Umbilical cord (tissue), 2 donors: Measurements from ENCODE around the gene KIAA0586. TPM values are rescaled to one million over a fixed set of nuclear protein-coding genes. Genes with fewer than 3 reads are reported as not detected.
"Not testable (repeated sequence)": the region's sequence is repeated elsewhere in the genome, so short reads cannot be mapped to it uniquely, and the experiment has no call there.

Experiments
- DNase-seq: peaks from one replicate; pipeline ENCODE4 v3.0.0-alpha.2; 2015; ENCODE audit warnings: low spot score
- total RNA-seq: library from RNA; depleted of rRNA; stranded (reverse); fragments of >200 nt; gene quantifications from one replicate; pipeline ENCODE4 v1.2.3, GENCODE V29; 2014; ENCODE audit warnings: low replicate concordance; ENCODE audit not compliant: insufficient read depth

Gene KIAA0586
- total RNA-seq, 1 donor from 2014 or later, result 33.7 TPM

- peak; percentile 13 for DNase-seq
These were observed 37.1 kb downstream of the KIAA0586 start for GRCh38 chr14:58464652-58465051.

DNA sequence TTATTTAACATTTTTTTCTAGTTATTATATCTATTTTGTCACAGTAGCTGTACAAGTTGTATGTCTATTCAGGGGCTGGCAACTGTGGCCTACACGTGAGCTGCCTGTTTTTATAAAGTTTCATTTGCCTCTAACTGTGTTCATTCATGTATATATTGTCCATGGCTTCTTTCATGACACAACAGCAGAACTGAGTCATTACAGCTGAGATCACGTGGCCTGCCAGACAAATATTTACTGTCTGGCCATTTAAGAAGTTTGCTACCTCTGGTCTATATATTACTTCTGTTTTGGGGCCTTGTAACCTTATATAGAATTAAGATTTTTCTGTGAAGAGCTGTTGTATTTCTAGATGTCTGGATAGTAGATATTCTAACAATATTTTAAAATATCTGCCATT lies 37.9 kb downstream of the KIAA0586 start:
- DNase-seq, result no peak

GRCh38 chr14:58466459-58466858 lies 38.9 kb downstream of the KIAA0586 start:
- no peak for DNase-seq

DNA sequence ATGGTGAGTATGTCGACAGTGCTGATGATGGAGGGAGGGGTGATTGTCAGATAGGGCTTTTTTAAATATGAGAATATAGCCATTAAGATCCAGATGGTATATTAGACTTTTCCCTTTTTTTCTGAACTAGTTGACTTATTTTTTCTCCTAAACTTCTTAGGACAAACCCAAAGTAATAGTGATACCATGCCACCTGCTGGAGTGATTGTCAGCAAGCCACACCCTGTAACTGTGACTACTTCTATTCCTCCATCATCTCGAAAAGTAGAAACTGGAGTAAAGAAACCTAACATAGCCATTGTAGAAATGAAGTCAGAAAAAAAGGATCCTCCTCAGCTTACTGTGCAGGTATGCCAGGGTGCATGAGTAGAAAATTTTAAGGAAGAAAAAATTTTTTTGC lies 40.1 kb downstream of the KIAA0586 start:
- no peak for DNase-seq

- no peak for DNase-seq
These were observed 41.8 kb downstream of the KIAA0586 start for GRCh38 chr14:58469309-58469708.

DNA sequence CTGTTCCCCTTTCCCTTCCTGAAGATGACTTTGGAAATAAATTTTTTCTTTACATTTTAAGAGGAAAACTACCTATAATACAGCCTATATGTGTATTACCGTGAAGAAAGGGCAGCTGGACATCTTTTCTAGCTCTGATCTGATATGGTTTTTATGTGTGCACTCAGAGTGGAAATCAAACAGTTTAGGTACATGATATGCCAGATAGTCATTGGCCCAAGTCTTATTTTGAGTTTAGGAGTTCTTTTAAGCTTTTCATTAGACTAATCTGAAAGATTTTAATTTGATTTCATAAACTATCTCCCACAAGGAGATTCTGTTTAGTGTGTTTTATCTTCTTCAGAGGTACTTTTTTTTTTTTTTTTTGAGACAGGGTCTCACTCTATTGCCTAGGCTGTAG lies 48.8 kb downstream of the KIAA0586 start:
- no peak for DNase-seq

DNA sequence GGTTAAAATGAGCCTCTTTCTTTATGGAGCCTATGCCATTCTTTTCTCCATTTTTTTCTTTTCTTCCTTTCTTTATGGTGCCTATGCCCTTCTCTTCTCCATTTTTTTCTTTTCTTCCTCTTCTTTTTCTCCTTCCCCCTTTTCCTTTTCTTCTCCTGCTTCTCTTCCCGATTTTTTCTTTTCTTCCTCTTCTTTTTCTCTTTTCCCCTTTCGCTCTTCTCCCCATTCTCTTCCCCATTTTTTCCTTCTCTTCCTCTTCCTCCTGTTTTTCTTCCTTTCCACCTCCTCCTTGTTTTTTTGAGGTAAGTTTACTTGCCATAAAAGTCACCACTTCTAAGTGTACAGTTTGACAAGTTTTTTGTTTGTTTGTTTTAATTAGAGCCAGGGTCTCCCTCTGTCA lies 50.1 kb downstream of the KIAA0586 start:
- no peak for DNase-seq

- not testable (repeated sequence) for DNase-seq
These were observed 50.8 kb downstream of the KIAA0586 start for GRCh38 chr14:58478329-58478728.

DNA sequence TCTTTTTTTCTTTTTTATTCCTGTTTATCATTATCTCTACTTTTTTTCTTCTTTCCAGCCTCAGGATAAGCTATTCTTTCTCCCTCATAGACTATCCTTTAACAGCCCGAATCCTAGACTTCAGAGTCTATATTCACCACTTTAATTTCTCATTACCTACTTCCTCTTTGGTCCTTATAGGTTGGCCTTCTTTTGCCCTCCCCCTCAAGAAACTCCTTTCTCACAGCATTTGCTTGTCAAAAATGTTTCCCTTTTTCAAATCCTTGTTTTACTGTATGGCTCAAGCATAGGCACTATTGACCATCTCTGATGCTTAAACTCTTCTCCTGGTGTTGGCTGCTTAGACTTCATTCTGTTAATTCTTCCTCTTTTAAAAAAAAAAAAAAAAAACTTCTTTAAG lies 52.5 kb downstream of the KIAA0586 start:
- DNase-seq, result no peak

GRCh38 chr14:58484176-58484575 lies 56.7 kb downstream of the KIAA0586 start:
- peak; percentile 88 for DNase-seq

DNA sequence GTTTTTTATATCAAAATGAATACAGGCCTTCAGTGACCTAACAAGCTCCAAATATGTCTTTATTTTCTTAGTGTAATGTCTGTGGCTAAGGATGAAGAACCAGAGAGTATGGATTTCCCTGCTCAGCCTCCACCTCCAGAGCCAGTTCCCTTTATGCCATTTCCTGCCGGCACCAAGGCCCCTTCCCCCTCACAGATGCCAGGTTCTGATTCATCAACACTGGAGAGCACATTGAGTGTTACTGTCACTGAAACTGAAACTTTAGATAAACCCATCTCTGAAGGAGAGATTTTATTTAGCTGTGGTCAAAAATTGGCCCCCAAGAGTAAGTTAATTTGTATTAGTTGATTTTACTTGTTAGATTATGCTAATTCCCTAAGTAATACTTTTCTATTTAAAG lies 61.0 kb downstream of the KIAA0586 start:
- no peak for DNase-seq

DNA sequence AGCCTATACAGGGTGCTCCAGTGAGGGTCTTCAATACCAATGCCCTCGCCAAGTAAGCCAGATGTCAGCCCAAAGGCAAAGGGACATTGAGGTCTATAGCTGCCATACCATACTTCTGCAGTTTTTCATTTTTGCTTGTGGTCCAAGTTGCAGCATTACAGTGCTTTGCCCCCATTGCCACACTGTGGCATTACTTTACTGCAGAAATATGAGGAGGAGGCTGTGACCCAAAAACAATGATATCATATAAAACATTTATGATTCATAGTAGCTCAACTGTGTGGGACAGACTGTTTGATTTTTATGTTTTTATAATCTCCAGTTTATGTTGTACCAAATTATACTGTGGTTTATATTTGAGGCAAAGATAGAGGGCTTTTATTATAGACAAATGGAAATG lies 64.1 kb downstream of the KIAA0586 start:
- no peak for DNase-seq

DNA sequence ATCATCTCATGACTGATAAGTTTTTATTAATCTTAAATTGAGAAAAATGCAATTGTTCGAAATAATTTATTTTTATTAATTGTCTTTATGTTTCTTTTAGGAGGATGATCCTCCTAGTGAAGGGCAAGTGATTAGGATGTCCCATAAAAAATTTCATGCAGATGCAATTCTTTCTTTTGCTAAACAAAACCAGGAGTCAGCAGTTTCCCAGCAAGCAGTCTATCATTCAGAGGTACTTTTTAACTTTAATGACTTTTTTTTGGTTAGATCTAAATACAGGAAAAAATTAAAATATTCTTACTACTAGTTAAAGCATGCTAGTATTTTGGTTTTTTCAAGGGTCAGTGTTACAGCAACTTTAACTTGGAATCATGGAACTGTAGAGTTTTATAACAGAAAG lies 64.5 kb downstream of the KIAA0586 start:
- DNase-seq, result no peak

DNA sequence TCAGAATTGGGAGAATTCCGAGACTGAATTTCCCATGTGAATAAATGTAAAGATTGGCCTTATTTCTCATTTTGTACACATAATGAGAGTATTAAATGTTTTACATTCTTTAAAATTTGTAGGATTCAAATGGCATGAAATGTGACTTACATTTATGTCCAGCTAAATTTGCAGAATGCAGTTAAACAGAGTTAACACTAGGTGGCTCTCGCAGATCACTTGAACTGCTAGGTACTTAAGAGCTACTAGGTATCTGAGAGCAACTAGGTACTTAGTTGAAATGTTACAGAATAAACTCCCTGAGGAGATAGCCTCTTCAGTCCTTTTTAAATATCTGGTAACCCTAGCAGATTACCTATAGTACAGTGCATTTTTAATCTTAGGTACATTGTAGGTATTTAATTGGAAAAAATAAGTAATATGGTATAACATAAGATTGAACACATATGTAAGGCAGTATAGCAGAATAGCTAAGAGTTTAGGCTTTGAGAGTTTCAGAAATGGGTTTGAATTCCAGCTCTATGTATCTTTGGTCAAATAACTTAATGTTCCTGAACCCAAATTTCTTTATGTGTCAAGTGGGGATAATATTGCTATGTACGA lies 73.8 kb downstream of the KIAA0586 start:
- DNase-seq, result peak; percentile 73

DNA sequence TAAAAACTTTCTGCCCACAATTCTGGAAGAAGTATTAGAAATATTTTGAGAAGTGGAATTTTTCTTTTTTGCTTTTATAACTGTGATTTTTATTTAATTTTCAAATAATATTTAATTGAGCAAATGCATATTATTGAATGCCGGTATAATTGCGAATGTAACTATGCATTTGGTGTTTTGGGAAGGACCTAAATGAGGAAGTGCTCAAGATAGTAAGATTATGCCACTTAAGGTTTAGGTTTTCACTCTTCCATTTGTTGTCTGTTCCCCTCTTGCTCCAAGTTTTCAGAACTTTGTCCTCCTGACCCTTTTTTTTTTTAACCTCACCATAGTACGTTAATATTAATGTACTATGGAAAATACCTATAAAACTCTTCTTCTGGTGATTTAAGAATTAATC lies 85.8 kb downstream of the KIAA0586 start:
- no peak for DNase-seq

DNA sequence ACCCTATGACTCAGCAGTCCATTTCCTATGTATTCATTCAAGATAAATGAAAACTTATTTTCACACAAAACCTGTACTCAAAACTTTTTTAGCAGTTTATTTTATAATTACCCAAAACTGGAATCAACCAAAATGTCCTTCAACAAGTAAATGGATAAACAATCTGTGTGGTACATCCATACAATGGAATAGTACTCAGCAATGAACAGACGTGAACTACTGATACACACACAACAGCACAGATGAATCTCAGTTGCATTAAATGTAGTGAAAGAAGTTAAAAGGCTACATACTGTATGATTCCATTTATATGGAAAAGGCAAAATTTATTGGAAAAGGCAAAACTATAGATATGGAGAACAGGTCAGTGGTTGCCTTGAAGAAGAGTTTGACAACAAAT lies 90.1 kb downstream of the KIAA0586 start:
- DNase-seq, result no peak

DNA sequence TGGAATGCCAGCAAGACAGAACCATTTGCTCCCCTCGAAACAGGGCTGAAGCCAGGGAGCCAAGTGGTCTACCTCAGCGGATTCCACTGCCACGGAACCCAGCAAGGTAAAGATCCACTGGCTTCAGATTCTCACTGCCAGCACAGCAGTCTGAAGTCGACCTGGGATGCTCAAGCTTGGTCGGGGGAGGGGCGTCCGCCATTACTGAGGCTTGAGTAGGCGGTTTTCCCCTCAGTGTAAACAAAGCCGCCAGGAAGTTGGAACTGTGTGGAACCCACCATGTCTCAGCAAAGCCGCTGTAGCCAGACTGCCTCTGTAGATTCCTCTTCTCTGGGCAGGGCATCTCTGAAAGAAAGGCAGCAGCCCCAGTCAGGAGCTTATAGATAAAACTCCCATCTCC lies 98.2 kb downstream of the KIAA0586 start:
- not testable (repeated sequence) for DNase-seq

- DNase-seq, result peak; percentile 68
These were observed 105.9 kb downstream of the KIAA0586 start for GRCh38 chr14:58533446-58533845.

DNA sequence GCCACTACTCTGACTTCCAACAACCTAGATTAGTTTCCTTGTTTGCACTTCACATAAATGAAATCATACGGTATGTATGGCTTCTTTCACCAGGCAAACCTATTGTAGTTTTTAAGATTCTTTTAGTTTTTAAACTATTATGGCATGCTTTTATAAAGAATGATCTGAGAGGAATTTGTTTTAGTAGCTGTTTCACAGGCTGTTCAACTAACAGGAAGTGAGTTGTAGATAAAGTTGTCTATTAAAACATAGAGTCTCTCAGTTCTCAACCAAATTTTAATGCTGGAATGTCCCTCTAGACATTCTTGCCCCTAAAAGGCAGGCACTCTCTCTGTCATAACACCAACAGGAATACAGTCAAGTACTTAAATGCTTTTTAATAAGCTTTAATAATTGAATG lies 107.5 kb downstream of the KIAA0586 start:
- DNase-seq, result peak; percentile 51

DNA sequence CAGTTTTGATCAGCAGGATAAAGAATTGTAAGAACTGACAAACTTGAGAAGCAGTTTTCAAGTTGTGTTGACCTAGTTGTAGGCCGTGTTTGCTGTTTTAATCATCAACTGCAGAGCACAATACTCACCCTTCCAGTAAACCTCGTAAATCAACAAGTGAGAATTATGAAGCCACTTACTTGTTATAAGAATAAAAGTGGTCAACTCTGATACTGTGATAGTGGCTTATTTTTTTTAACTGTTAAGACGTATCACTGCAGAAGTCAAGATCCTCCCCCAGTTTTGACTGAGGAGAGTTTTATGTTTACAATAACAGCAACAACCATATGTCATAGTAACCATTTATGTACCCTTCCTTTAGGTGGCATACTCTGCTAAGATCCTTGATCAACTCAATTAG lies 109.5 kb downstream of the KIAA0586 start:
- DNase-seq, result no peak

DNA sequence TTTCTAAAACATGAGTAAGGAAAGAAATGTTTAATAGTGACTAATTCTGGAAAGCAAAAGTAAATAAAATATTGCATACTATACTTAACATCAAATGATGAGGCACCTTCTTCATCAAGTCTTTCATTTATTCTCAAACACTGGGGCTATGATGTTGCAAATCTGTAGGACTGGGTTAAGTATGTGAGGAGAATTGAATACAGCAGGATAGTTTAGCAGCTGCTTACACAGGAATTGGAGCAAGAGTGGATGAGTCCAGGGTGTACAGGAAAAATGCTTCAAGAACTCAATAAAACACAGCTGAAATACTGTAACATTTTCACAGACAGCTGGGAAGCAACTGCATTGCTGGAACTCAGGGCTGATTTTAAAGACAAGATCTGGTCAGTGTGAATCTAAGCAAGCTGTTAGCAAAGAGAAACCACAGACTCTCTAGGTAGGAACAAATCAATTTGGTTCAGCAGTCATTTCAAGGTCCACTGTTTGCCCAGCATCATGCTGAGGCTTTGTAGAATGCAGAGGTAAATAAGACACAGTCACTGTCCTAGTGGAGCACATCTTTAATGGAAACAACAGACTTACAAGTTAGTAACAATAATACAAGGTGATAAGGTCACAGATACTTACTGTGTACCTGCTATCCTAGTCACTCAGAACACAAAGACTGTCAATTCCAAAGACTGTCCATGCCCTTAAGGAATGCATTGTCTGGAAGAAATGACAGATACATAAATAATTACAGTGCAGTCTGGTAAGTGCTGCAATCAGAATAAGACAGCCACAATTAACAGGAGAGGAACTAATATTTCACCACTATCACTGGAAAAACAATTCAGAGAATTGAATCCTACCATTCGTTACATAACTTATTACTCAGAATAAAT lies 113.5 kb downstream of the KIAA0586 start:
- peak; percentile 39 for DNase-seq

GRCh38 chr14:58541633-58542022 lies 114.1 kb downstream of the KIAA0586 start:
- DNase-seq, result no peak

- DNase-seq, result no peak
These were observed 115.7 kb downstream of the KIAA0586 start for GRCh38 chr14:58543253-58543652.
